Vagina (tissue), 2 donors: ENCODE results near the gene PASD1. TPM values are rescaled to one million over a fixed set of nuclear protein-coding genes. Genes with fewer than 3 reads are reported as not detected.
"Not testable (repeated sequence)": the region's sequence is repeated elsewhere in the genome, so short reads cannot be mapped to it uniquely, and the experiment has no call there.

Experiments
- DNase-seq, 2 donors: peaks; one replicate each; pipeline ENCODE4 v3.0.0-alpha.2; 2017; ENCODE audit errors: extremely low spot score in 2 of 2
- H3K27ac ChIP-seq: fragments of 200-600 bp; sonication (generic); one replicate; pipeline ENCODE4 v1.5.1; 2019
- H3K27me3 ChIP-seq: fragments of 200-600 bp; sonication (generic); one replicate; pipeline ENCODE4 v1.5.1; 2019
- H3K36me3 ChIP-seq, 2 donors: fragments of 200-600 bp; sonication (generic); one replicate each; pipeline ENCODE4 v1.5.1; 2017 to 2019
- H3K4me1 ChIP-seq: fragments of 200-600 bp; sonication (generic); one replicate; pipeline ENCODE4 v1.5.1; 2019
- H3K4me3 ChIP-seq, 2 donors: fragments of 200-600 bp; sonication (generic); 1 replicate in 1 of 2; 2 replicates in 1 of 2; pipeline ENCODE4 v1.5.1; 2016 to 2019
- H3K9me3 ChIP-seq: fragments of 200-600 bp; sonication (generic); one replicate; pipeline ENCODE4 v1.5.1; 2019
- POLR2A ChIP-seq, 2 donors: fragments of 450-650 bp; IDR thresholded peaks; one replicate each; pipeline ENCODE4 v1.6.1; 2017; ENCODE audit warnings: antibody characterized with exemption in 2 of 2, mild to moderate bottlenecking in 2 of 2, moderate library complexity in 2 of 2
- POLR2AphosphoS5 ChIP-seq, 2 donors: sonication (generic); formaldehyde crosslinking; IDR thresholded peaks; one replicate each; pipeline ENCODE4 v1.9.0; 2017; ENCODE audit warnings: antibody characterized with exemption in 2 of 2, mild to moderate bottlenecking in 2 of 2, low read depth in 1 of 2; ENCODE audit not compliant: insufficient read depth in 1 of 2
- intact Hi-C: fragments of 100-400 bp; cut with DNase I; formaldehyde crosslinking; loops from one replicate; pipeline ENCODE4 v1.15.1; 2023
- total RNA-seq: library from RNA; depleted of rRNA; stranded (reverse); fragments of >200 nt; gene quantifications from one replicate; pipeline ENCODE4 v1.2.3, GENCODE V29; 2016
- TF ChIP-seq, protein P1 (sequence below), 3 experiments: fragments of 450-650 bp in 2 of 3; fragments of 200-600 bp in 1 of 3; sonication (generic) in 1 of 3; IDR thresholded peaks; one replicate each; pipeline ENCODE4 v1.5.1; 2017 to 2019; ENCODE audit warnings: antibody characterized with exemption in 3 of 3, mild to moderate bottlenecking in 2 of 3, moderate library complexity in 2 of 3

The PASD1 gene
- total RNA-seq, 1 donor from 2014 or later, result not detected

DNA sequence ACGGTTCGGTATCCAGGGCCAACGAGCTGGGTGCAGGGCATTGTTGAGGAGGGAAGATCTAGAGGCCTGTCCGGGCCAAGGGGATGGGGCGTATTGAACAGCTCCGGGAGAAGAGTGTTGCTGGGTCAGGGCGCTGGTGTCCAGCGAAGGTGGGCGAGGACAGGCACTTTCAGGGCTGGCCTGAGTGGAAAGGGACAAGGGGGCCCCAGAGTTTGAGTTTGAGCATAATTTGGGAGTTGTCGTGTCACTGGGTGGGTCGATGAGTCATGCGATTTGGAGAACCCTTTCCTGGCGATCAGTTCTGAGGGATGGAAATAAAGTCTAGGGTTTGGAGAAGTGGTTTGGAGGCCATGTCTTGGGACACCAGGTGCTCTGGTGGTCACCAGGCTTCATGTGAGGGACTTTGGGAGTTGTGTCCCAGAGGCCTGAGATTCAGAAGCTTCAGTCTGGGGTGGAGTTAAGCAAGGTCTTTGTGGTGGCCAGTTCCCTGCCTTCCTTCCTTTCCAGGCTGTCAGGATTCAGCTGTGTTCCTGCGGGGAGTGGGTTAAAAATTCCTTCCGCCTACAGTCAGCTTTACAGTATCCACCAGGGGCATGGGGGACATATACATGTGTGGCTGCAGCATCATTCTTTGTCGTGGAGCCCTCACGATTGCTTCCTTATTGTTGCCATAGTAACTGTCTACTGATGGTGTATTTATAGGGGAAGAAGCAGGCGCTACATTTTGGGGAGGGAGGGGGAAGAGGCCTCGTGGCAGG is 132.3 kb downstream of the PASD1 start:
- H3K27ac ChIP-seq, result peak overlapping the region; percentile 61
- peak overlapping the region; percentile 29 to 39 for H3K4me3 ChIP-seq
- no peaks in the 10 kb centered on the region for H3K9me3 ChIP-seq
- no peaks in the 10 kb centered on the region for H3K27me3 ChIP-seq
- no peaks in the 10 kb centered on the region for H3K36me3 ChIP-seq
- peaks cover 11% of the 10 kb centered on the region for H3K4me1 ChIP-seq
- DNase-seq, result no peak
- no peak for TF ChIP-seq POLR2A (IDR thresholded peaks at IDR 0.05)
- TF ChIP-seq, protein P1, sequence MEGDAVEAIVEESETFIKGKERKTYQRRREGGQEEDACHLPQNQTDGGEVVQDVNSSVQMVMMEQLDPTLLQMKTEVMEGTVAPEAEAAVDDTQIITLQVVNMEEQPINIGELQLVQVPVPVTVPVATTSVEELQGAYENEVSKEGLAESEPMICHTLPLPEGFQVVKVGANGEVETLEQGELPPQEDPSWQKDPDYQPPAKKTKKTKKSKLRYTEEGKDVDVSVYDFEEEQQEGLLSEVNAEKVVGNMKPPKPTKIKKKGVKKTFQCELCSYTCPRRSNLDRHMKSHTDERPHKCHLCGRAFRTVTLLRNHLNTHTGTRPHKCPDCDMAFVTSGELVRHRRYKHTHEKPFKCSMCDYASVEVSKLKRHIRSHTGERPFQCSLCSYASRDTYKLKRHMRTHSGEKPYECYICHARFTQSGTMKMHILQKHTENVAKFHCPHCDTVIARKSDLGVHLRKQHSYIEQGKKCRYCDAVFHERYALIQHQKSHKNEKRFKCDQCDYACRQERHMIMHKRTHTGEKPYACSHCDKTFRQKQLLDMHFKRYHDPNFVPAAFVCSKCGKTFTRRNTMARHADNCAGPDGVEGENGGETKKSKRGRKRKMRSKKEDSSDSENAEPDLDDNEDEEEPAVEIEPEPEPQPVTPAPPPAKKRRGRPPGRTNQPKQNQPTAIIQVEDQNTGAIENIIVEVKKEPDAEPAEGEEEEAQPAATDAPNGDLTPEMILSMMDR (IDR thresholded peaks at IDR 0.05), result no peak
- TF ChIP-seq POLR2AphosphoS5 (IDR thresholded peaks at IDR 0.05; ENCODE audit: insufficient read depth in 1 of 2, low read depth in 1 of 2), result peak in 1 of 2 donors; percentile 16
- intact Hi-C loops, result no loop called here

DNA sequence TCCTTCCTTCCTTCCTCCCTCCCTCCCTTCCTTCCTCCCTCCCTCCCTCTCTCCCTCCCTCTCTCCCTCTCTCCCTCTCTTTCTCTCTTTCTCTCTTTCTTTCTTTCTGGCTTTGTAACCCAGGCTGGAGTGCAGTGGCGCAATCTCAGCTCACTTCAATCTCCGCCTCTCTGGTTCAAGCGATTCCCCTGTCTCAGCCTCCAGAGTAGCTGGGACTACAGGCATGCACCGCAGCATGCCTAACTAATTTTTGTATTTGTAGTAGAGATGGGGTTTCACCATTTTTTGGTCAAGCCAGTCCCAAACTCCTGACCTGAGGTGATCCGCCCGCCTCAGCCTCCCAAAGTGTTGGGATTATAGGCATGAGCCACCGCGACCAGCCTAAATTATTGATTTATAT is 133.6 kb downstream of the PASD1 start:
- intact Hi-C loops, H3K36me3 ChIP-seq, H3K4me3 ChIP-seq, H3K27me3 ChIP-seq, H3K9me3 ChIP-seq, DNase-seq, H3K27ac ChIP-seq: not testable (repeated sequence)
- H3K4me1 ChIP-seq, result peaks cover 11% of the 10 kb centered on the region

DNA sequence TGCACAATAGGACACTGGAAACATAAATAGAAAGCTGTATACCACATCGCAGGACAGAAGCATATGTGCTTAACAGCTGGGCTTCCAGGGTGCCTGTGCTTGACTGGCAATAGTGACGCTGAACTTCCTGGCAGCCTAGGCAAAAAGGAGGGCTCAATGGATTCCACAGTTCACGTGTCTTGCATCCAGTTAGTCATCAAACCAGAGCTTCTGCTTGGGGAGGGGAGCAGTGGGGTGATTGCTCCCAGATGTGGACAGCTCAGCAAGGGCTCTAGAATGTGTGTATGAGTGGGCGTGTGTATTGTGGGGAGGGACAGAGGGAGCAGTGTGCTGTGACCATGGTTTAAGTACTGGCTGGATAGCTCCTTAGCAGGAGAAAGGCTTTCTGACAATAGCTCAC is 134.0 kb downstream of the PASD1 start:
- H3K9me3 ChIP-seq, result no peaks in the 10 kb centered on the region
- H3K27me3 ChIP-seq, result no peaks in the 10 kb centered on the region
- peaks cover 11% of the 10 kb centered on the region for H3K4me1 ChIP-seq
- no peak for DNase-seq
- no peaks in the 10 kb centered on the region for H3K36me3 ChIP-seq
- TF ChIP-seq, protein P1 (IDR thresholded peaks at IDR 0.05), result no peak
- no peak for TF ChIP-seq POLR2AphosphoS5 (IDR thresholded peaks at IDR 0.05; ENCODE audit: insufficient read depth in 1 of 2, low read depth in 1 of 2)
- TF ChIP-seq POLR2A (IDR thresholded peaks at IDR 0.05), result no peak
- no peak overlapping the region for H3K27ac ChIP-seq
- intact Hi-C loops, result no loop called here
- H3K4me3 ChIP-seq, result no peak overlapping the region

DNA sequence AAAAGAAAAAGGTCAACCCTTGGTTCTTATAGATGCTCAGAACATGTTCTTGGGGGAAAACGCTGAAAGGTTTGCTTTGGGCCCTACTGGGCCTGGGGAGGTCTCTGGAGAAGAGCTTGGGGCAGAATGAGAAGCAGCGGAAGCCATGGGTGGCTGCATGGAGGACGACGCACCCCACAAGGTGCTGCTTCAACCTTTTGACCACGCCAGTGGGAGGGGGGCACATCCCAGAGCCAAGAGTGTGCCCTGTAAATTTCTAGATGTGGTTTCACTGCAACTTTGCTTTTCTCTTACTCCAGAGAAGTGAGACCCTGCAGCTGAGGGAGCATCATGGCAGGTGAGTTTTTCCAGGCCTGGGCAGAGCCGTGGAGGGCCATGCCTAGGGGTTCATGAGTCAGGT is 135.0 kb downstream of the PASD1 start:
- intact Hi-C loops, result no loop called here
- Histone ChIP-seq H3K9me3 (no peaks in the 10 kb centered on the region), H3K27me3 (no peaks in the 10 kb centered on the region), H3K27ac (no peak overlapping the region), H3K4me1 (peaks cover 11% of the 10 kb centered on the region), H3K4me3 (no peak overlapping the region), H3K36me3 (no peaks in the 10 kb centered on the region)
- DNase-seq, result no peak
- TF ChIP-seq POLR2A (IDR thresholded peaks at IDR 0.05) (no peak), POLR2AphosphoS5 (IDR thresholded peaks at IDR 0.05; ENCODE audit: insufficient read depth in 1 of 2, low read depth in 1 of 2) (no peak)
- TF ChIP-seq, protein P1 (IDR thresholded peaks at IDR 0.05), result no peak

DNA sequence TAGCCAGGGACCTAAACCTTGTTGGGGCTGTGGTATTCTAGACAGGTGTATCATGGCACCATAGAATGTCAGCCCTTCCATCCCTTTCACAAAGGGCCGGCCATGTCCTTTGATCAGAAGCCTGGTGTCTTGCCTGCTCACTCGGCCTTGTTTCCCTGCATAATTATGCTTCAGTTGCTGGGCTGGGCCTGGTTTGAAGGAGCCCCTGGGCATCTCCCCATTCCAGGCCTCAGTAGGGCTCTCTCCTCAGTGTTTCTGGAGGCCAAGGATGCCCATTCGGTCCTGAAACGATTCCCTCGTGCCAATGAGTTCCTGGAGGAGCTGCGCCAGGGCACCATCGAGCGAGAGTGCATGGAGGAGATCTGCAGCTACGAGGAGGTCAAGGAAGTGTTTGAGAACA is 136.3 kb downstream of the PASD1 start:
- no peak for TF ChIP-seq POLR2AphosphoS5 (IDR thresholded peaks at IDR 0.05; ENCODE audit: insufficient read depth in 1 of 2, low read depth in 1 of 2)
- TF ChIP-seq, protein P1 (IDR thresholded peaks at IDR 0.05), result no peak
- TF ChIP-seq POLR2A (IDR thresholded peaks at IDR 0.05), result no peak
- DNase-seq, result no peak
- intact Hi-C loops, result no loop called here

More for the DNA sequence above, 136.3 kb downstream of the PASD1 start:
- no peak overlapping the region for H3K4me3 ChIP-seq
- no peaks in the 10 kb centered on the region for H3K27me3 ChIP-seq
- H3K9me3 ChIP-seq, result no peaks in the 10 kb centered on the region
- no peak overlapping the region for H3K27ac ChIP-seq
- H3K36me3 ChIP-seq, result no peaks in the 10 kb centered on the region
- peaks cover 11% of the 10 kb centered on the region for H3K4me1 ChIP-seq
